NCI-H128 (cell line): ENCODE results near the gene ARHGEF38.
"Not testable (repeated sequence)": the region's sequence is repeated elsewhere in the genome, so short reads cannot be mapped to it uniquely, and the experiment has no call there.

Experiments
- DNase-seq: peaks from one replicate; lab custom pipeline; 2025; ENCODE audit not compliant: unreplicated experiment; lab: John Stamatoyannopoulos, UW

ARHGEF38 gene

DNA sequence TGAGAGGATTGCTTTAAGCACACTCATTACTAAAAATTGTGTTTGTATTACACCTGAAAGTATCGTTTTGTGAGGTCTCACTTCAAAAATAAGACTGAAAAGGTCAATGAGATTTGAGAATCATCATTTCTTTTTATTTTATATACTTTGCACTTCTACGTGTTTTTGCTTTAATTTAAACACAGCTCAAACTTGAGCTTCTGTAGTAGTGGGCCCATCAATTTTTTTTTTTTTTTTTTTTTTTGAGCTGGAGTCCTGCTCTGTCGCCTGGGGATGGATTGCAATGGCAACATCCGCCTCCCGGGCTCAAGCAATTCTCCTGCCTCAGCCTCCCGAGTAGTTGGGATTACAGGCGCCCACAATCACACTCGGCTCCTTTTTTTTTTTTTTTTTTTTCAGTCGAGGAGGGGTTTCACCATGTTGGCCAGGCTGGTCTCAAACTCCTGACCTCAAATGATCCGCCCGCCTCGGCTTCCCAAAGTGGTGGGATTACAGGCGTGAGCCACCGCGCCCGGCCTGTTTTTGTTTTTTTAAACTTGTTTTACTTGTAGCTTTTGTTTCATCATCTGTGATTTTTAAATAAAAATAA lies 157.7 kb downstream of the ARHGEF38 start:
- no peak for DNase-seq

DNA sequence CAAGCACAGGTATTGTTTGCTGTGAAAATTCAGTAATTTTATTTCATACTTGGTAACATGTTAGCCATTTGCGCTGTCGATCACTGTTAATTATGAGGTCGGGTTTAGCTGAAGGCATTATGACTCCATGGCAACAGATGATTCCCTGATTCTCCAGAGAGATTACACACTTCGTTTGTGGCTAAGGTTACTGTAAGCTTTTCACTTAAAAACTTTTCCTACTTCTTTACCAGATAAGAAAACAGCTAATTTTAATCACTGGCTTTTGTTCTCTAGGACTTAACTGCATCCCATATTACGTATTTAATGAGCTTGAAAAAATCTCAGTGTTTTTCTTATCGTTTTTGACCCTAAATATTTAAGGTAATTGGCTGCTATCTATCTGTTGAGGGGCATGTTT lies 158.3 kb downstream of the ARHGEF38 start:
- no peak for DNase-seq

DNA sequence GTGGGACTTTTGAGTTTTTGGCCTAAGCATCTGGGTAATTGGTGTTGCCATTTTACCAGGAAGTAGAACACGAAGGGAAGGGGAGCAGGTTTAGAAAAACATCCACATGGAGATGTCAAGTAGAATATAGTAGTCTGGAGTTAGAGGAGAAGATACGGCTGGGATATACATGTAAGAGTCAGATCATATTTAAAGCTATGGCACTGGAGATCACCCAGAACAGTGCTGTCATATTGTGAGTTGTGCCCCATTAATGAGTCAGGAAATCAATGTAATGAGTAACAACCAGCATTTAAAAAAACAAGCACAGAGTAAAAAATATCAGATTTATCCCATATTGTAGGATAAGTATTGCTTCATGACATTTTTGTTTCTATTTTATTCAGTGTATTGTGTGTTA lies 160.3 kb downstream of the ARHGEF38 start:
- no peak for DNase-seq

DNA sequence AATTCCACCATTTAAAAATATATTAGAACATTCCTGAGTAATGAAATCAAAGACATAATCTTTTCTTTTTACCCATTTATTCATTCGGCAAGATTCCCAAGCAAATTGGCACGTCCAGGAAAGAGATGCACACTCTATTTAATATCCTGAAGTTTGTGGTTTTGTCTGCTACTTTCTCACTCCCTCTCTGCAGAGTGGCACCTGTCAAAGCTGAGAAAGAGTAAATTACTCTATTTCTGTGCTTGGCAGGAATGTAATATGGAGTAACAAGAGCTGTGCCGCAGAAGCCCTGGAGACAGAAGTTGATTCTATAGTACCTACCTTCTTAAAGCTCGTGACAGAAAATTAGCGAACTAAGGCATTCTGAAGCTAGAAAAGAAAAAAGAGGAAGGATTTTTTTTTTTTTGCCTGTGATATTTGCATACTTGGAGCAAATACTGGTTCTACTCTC lies 161.7 kb downstream of the ARHGEF38 start:
- no peak for DNase-seq

DNA sequence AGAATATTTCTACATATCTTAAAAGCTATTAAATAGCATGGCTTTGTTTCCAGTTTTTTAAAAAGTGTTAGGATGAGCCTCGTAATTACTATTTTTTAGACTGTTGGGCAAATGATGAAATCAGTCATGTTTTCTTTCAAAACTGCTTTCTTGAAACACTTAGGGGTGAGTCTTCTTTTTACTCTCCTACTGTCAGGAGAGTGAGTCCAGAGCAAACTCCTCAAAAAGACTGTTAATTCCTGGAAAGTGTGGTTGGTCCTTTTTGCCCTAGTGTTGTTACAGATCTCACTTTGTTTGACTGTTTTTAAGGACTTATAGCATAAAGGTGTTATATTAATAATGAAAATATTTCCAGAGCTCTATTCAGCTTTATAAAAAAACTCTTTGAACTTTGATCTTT lies 162.5 kb downstream of the ARHGEF38 start:
- no peak for DNase-seq

DNA sequence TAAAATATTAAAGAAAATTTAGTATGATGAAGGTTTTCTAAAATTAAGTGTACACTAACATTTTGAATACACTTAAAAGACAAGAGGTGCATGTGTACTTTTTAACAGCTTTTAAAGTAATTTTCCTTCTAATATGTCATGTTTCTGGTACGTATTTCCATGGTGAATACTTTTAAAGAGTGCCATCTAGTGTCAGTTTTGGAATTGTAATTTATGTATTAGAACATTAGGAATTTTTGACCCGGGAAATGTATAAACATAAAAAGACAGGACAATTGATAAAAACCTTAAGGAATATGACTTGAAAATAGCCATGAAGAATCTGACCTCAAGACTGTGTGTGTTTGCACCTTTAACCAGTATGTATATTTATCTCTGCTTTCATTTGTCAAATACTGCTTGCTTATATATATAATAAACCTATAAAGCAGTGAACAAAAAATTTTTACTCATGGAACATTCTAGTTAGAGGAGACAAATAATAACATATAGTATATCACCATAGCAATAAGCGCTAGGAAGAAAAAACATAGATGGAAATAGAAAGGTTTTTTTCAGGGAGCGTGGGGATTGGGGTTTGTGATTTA lies 163.4 kb downstream of the ARHGEF38 start:
- DNase-seq: no peak

DNA sequence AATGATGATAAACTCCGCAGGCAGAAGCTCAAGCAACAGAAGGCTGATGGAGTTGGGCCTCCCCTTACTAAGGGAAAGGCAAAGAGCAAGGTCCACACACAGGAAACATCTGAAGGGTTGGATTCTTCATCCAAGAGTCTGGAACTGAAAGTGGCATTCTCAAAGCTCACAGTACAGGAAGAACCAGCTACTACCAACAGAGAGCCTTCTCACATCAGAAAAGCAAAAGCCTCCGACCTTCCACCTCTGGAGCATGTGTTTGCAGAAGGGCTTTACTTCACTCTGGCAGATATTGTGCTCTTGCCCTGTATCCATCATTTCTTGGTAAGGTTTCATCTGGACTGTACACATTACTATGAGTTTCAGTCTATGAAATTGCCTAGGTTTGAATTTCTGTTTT lies 166.8 kb downstream of the ARHGEF38 start:
- no peak for DNase-seq

DNA sequence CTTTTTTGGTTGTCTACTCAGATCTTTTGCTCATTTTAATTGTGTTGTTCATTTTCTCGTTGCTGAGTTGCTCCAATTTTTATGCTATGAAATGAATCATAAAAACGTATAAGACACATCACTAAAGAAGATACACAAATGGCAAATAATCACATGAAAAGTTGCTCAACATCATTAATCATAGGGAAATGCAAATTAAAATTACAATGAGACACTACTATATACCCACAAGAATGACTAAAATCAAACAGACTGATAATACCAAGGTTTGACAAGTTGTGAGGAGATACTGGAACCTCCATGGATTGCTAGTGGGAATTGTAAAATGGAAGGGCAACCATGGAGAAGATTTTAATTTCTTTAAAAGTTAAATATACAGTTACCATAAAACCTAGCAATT lies 173.2 kb downstream of the ARHGEF38 start:
- DNase-seq: no peak

DNA sequence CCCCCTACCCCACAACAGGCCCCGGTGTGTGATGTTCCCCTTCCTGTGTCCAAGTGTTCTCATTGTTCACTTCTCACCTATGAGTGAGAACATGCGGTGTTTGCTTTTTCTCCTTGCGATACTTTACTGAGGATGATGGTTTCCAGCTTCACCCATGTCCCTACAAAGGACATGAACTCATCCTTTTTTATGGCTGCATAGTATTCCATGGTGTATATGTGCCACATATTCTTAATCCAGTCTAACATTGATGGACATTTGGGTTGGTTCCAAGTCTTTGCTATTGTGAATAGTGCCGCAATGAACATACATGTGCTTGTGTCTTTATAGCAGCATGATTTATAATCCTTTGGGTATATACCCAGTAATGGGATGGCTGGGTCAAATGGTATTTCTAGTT lies 177.5 kb downstream of the ARHGEF38 start:
- not testable (repeated sequence) for DNase-seq
